Activated CD8-positive, alpha-beta T cell treated with anti-CD3 and anti-CD28 coated beads for 36 hours (primary cell): ENCODE results near the gene PCNX4. TPM values are rescaled to one million over a fixed set of nuclear protein-coding genes. Genes with fewer than 3 reads are reported as not detected.

Experiments used
- ATAC-seq: fragments of 200-7000 bp; cut with Tn5 transposase; one replicate; pipeline ENCODE4 v1.10.0; 2021; ENCODE audit warnings: mild to moderate bottlenecking, moderate library complexity
- CTCF ChIA-PET: fragments of 350-600 bp; sonication (Branson Sonifier 250); formaldehyde crosslinking; loops from one replicate; lab custom pipeline; 2021; ENCODE audit warnings: antibody characterized with exemption; lab: Charles Lee
- POLR2A ChIA-PET: fragments of 350-600 bp; sonication (Branson Sonifier 250); formaldehyde crosslinking; loops from one replicate; lab custom pipeline; 2021; ENCODE audit warnings: antibody characterized with exemption; lab: Charles Lee
- DNase-seq: peaks from one replicate; pipeline ENCODE4 v3.0.0-alpha.2; 2020
- H3K27ac Mint-ChIP-seq: one replicate; pipeline ENCODE4 v1.8.0; 2021; ENCODE audit warnings: mild to moderate bottlenecking, mixed read lengths
- H3K27me3 Mint-ChIP-seq: one replicate; pipeline ENCODE4 v1.8.0; 2021; ENCODE audit warnings: mixed read lengths
- H3K36me3 Mint-ChIP-seq: one replicate; pipeline ENCODE4 v1.8.0; 2021; ENCODE audit warnings: low read depth, mixed read lengths
- H3K4me1 Mint-ChIP-seq: one replicate; pipeline ENCODE4 v1.8.0; 2021; ENCODE audit warnings: low read depth, mixed read lengths
- H3K4me3 Mint-ChIP-seq: one replicate; pipeline ENCODE4 v1.8.0; 2021; ENCODE audit warnings: mild to moderate bottlenecking, moderate library complexity, mixed read lengths
- H3K9me3 Mint-ChIP-seq: one replicate; pipeline ENCODE4 v1.8.0; 2021; ENCODE audit warnings: mixed read lengths
- CTCF ChIP-seq: fragments of 200-600 bp; IDR thresholded peaks from one replicate; pipeline ENCODE4 v1.8.0; 2022; ENCODE audit warnings: antibody characterized with exemption, mild to moderate bottlenecking
- intact Hi-C: fragments of 100-400 bp; cut with micrococcal nuclease; formaldehyde crosslinking; loops from one replicate; pipeline ENCODE4 v1.10.0; 2022
- total RNA-seq, 2 experiments: library from RNA; stranded (reverse); gene quantifications; one replicate each; pipeline ENCODE4 v1.2.3, GENCODE V29; 2021

Gene PCNX4
- total RNA-seq, 2 experiments from 2014 or later = 28.2 to 30.0 TPM

- ATAC-seq = no peak
- Mint-ChIP-seq H3K4me3 (no peak overlapping the region), H3K36me3 (peaks cover 69% of the 10 kb centered on the region), H3K27ac (no peak overlapping the region), H3K4me1 (no peaks in the 10 kb centered on the region), H3K27me3 (no peaks in the 10 kb centered on the region), H3K9me3 (no peaks in the 10 kb centered on the region)
- DNase-seq = no peak
- POLR2A ChIA-PET = no interaction called here
- CTCF ChIA-PET = no interaction called here
- intact Hi-C loops = no loop called here
- no peak for TF ChIP-seq CTCF
Observed at GRCh38 chr14:60125918-60126317, 34.2 kb downstream of the PCNX4 start.

GRCh38 chr14:60133487-60133886 is 41.8 kb downstream of the PCNX4 start:
- H3K27ac Mint-ChIP-seq = no peak overlapping the region
- no peaks in the 10 kb centered on the region for H3K27me3 Mint-ChIP-seq
- POLR2A ChIA-PET = no interaction called here
- H3K4me3 Mint-ChIP-seq = no peak overlapping the region
- no peak for TF ChIP-seq CTCF
- H3K36me3 Mint-ChIP-seq = peaks cover 31% of the 10 kb centered on the region
- no peaks in the 10 kb centered on the region for H3K9me3 Mint-ChIP-seq
- intact Hi-C loops = no loop called here
- CTCF ChIA-PET = interaction anchor here (1.2 kb wide), 1 partner anchor 168 kb away, joined by 3 read pairs; no protein-coding TSS in a partner anchor
- H3K4me1 Mint-ChIP-seq = no peaks in the 10 kb centered on the region
- DNase-seq (no peak), ATAC-seq (no peak)

- no peaks in the 10 kb centered on the region for H3K4me1 Mint-ChIP-seq
- H3K9me3 Mint-ChIP-seq = no peaks in the 10 kb centered on the region
- no peak for TF ChIP-seq CTCF
- DNase-seq = no peak
- intact Hi-C loops = no loop called here
- ChIA-PET CTCF (interaction anchor here (1.2 kb wide), 1 partner anchor 170 kb away, joined by 3 read pairs; no protein-coding TSS in a partner anchor), POLR2A (no interaction called here)
- H3K4me3 Mint-ChIP-seq = no peak overlapping the region
- H3K36me3 Mint-ChIP-seq = peaks cover 26% of the 10 kb centered on the region
- H3K27me3 Mint-ChIP-seq = no peaks in the 10 kb centered on the region
- no peak overlapping the region for H3K27ac Mint-ChIP-seq
- ATAC-seq = no peak
Observed at GRCh38 chr14:60134702-60135101, 43.0 kb downstream of the PCNX4 start.

- Mint-ChIP-seq H3K27me3 (no peaks in the 10 kb centered on the region), H3K9me3 (no peaks in the 10 kb centered on the region), H3K4me1 (peaks cover 41% of the 10 kb centered on the region), H3K27ac (peak overlapping the region; percentile 85), H3K36me3 (peaks cover 61% of the 10 kb centered on the region), H3K4me3 (no peak overlapping the region)
- intact Hi-C loops = no loop called here
- ATAC-seq (peak; percentile 98), DNase-seq (peak; percentile 86)
- ChIA-PET CTCF (interaction anchor here (1.0 to 1.6 kb wide), 6 partner anchors 12 to 187 kb away, joined by 3 to 6 read pairs (median 4); partner anchors contain the start of gene DHRS7), POLR2A (interaction anchor here (0.7 to 2.2 kb wide), 5 partner anchors 10 to 1310 kb away, joined by 3 to 15 read pairs (median 4); partner anchors contain the start of gene DHRS7)
- TF ChIP-seq CTCF = no peak
Observed at GRCh38 chr14:60151715-60152114, 60.0 kb downstream of the PCNX4 start.

- H3K4me1 Mint-ChIP-seq = peaks cover 59% of the 10 kb centered on the region
Observed at GRCh38 chr14:60153991-60154390, 62.3 kb downstream of the PCNX4 start.

More at GRCh38 chr14:60153991-60154390, 62.3 kb downstream of the PCNX4 start:
- Mint-ChIP-seq H3K4me3 (no peak overlapping the region), H3K27ac (peak overlapping the region; percentile 71), H3K36me3 (peaks cover 57% of the 10 kb centered on the region), H3K9me3 (no peaks in the 10 kb centered on the region), H3K27me3 (no peaks in the 10 kb centered on the region)
- no peak for TF ChIP-seq CTCF
- DNase-seq (peak; percentile 26), ATAC-seq (peak; percentile 15)
- CTCF ChIA-PET = interaction anchor here (1.0 to 1.8 kb wide), 3 partner anchors 30 to 189 kb away, joined by 3 to 10 read pairs (median 3); no protein-coding TSS in a partner anchor
- POLR2A ChIA-PET = interaction anchor here (0.6 to 1.9 kb wide), 5 partner anchors 10 to 95 kb away, joined by 3 to 6 read pairs (median 4); partner anchors contain the start of genes DHRS7 and PPM1A
- intact Hi-C loops = no loop called here
